Esophagus squamous epithelium (tissue), 5 donors: ENCODE measurements around the gene NFIC. TPM values are rescaled to one million over a fixed set of nuclear protein-coding genes. Genes with fewer than 3 reads are reported as not detected.
"Not testable (repeated sequence)": the region's sequence is repeated elsewhere in the genome, so short reads cannot be mapped to it uniquely, and the experiment has no call there.

Experiments used
- DNase-seq: peaks from one replicate; lab custom pipeline; 2025; lab: John Stamatoyannopoulos, UW
- H3K27ac ChIP-seq, 4 donors: fragments of 200-600 bp; sonication (generic); one replicate each; pipeline ENCODE4 v1.5.1; 2016 to 2019; ENCODE audit warnings: mild to moderate bottlenecking in 1 of 4
- H3K27me3 ChIP-seq, 4 donors: fragments of 200-600 bp; sonication (generic); 1 replicate in 3 of 4; 2 replicates in 1 of 4; pipeline versions ENCODE4 v1.5.1 to v1.6.0; 2017 to 2021; ENCODE audit warnings: antibody characterized with exemption in 1 of 4
- H3K36me3 ChIP-seq, 3 donors: fragments of 200-600 bp; sonication (generic); one replicate each; pipeline ENCODE4 v1.5.1; 2016 to 2019
- H3K4me1 ChIP-seq, 3 donors: fragments of 200-600 bp; sonication (generic); one replicate each; pipeline ENCODE4 v1.5.1; 2017 to 2019
- H3K4me3 ChIP-seq, 4 donors: fragments of 200-600 bp; sonication (generic); 1 replicate in 3 of 4; 2 replicates in 1 of 4; pipeline ENCODE4 v1.5.1; 2016 to 2019; ENCODE audit warnings: mild to moderate bottlenecking in 2 of 4, moderate library complexity in 1 of 4
- H3K9me3 ChIP-seq, 3 donors: fragments of 200-600 bp; sonication (generic); one replicate each; pipeline ENCODE4 v1.5.1; 2016 to 2019
- POLR2A ChIP-seq, 4 donors: fragments of 450-650 bp; IDR thresholded peaks; one replicate each; pipeline ENCODE4 v1.6.1; 2017; ENCODE audit warnings: antibody characterized with exemption in 4 of 4, mild to moderate bottlenecking in 4 of 4, moderate library complexity in 3 of 4
- WGBS, 2 donors: methylation state at CpG; one replicate each; pipeline ENCODE4 v1.1.5; 2018; 5-methylcytosine and 5-hydroxymethylcytosine counted together
- intact Hi-C: fragments of 100-400 bp; cut with DNase I; formaldehyde crosslinking; loops from one replicate; pipeline ENCODE4 v1.15.0; 2022
- total RNA-seq, 4 donors: library from RNA; depleted of rRNA; stranded (reverse); fragments of >200 nt; gene quantifications; one replicate each; pipeline ENCODE4 v1.1.0, GENCODE V29; 2016
- TF ChIP-seq, protein P1 (sequence below), 6 experiments: fragments of 450-650 bp in 4 of 6; fragments of 200-600 bp in 2 of 6; sonication (generic) in 2 of 6; IDR thresholded peaks; one replicate each; pipeline ENCODE4 v1.5.1; 2016 to 2019; ENCODE audit warnings: antibody characterized with exemption in 6 of 6, mild to moderate bottlenecking in 4 of 6, moderate library complexity in 4 of 6
- donor health status: DM: yes; HTN: yes; CAD: no.

NFIC gene
- total RNA-seq, 4 donors from 2014 or later: 40.8 to 80.9 (median 61.0) TPM

DNA sequence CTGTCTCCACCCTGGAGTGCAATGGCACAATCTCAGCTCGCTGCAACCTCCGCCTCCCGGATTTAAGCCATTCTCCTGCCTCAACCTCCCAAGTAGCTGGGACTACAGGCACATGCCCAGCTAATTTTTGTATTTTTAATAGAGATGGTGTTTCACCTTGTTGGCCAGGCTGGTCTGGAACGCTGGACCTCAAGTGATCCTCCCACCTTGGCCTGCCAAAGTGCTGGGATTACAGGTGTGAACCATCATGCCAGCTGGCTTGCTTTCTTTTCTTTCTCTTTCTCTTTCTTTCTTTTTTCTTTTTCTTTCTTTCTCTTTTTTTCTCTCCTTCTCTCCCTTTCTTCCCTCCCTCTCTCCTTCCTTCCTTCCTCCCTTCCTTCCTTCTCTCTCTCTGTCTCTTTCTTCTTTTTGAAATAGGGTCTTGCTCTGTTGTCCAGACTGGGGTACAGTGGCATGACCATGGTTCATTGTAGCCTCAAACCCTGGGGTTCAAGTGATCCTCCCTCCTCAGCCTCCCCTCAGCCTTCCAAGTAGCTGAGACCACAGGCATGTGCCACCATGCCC lies 33.3 kb upstream of the NFIC start:
- Histone ChIP-seq H3K4me3 (no peak overlapping the region), H3K27me3 (no peaks in the 10 kb centered on the region), H3K36me3 (no peaks in the 10 kb centered on the region), H3K9me3 (no peaks in the 10 kb centered on the region), H3K27ac (peak overlapping the region in 2 of 4 donors; percentile 49 to 89), H3K4me1 (peaks cover 28 to 52% (median 37%) of the 10 kb centered on the region in 3 donors)
- intact Hi-C loops: no loop called here
- no peak for DNase-seq
- TF ChIP-seq POLR2A (IDR thresholded peaks at IDR 0.05): no peak
- TF ChIP-seq, protein P1, sequence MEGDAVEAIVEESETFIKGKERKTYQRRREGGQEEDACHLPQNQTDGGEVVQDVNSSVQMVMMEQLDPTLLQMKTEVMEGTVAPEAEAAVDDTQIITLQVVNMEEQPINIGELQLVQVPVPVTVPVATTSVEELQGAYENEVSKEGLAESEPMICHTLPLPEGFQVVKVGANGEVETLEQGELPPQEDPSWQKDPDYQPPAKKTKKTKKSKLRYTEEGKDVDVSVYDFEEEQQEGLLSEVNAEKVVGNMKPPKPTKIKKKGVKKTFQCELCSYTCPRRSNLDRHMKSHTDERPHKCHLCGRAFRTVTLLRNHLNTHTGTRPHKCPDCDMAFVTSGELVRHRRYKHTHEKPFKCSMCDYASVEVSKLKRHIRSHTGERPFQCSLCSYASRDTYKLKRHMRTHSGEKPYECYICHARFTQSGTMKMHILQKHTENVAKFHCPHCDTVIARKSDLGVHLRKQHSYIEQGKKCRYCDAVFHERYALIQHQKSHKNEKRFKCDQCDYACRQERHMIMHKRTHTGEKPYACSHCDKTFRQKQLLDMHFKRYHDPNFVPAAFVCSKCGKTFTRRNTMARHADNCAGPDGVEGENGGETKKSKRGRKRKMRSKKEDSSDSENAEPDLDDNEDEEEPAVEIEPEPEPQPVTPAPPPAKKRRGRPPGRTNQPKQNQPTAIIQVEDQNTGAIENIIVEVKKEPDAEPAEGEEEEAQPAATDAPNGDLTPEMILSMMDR (IDR thresholded peaks at IDR 0.05): no peak
- 33 to 54% methylated on average over 4 of the region's 4 CpGs for WGBS, 2 donors

DNA sequence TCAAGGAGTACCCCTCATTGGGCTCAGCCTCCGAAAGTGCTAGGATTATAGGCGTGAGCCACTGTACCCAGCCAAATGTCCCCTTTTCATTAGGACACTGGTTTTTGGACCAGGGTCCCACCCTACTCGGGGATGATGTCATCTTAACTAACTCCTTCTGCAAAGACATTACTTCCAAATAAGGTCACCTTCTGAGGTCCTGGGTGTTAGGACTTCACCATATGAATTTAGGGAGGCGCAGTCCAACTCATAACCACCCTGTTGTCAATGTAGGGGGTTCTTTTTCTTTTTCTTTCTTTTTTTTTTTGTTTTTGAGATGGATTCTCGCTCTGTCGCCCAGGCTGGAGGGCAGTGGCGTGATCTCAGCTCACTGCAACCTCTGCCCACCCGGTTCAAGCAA lies 32.7 kb upstream of the NFIC start:
- Histone ChIP-seq H3K9me3 (no peaks in the 10 kb centered on the region), H3K36me3 (no peaks in the 10 kb centered on the region), H3K4me3 (no peak overlapping the region), H3K27me3 (no peaks in the 10 kb centered on the region), H3K27ac (peak overlapping the region in 2 of 4 donors; percentile 49 to 89), H3K4me1 (peaks cover 33 to 58% (median 42%) of the 10 kb centered on the region in 3 donors)
- intact Hi-C loops: no loop called here
- DNase-seq: no peak
- 77 to 82% methylated on average over 7 of the region's 8 CpGs for WGBS, 2 donors
- TF ChIP-seq, protein P1 (IDR thresholded peaks at IDR 0.05): no peak
- no peak for TF ChIP-seq POLR2A (IDR thresholded peaks at IDR 0.05)

DNA sequence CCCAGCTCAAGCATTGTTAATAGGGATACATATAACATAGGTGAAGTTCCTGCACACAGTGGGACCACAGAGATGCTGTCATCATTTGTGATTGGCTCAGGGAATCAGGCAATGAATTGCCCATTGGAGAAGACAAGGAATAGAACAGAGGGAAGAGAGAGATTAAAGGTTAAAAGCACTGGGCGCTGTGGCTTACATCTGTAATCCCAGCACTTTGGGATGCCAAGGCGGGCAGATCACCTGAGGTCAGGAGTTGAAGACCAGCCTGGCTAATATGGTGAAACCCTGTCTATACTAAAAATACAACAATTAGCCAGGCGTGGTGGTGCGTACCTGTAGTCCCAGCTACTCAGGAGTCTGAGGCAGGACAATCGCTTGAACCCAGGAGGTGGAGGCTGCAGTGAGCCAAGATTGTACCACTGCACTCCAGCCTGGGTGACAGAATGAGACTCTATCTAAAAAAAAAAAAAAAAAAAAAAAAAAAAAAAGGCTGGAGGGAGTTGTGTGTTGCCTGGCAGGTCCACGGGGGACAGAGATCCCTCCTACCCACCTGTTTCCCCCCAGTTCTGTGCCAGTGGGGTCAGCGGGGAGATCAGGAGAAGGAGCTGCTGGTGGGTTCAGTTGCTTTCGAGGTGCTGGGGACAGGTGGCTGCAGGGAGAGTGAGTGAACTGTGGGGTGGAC lies 31.5 kb upstream of the NFIC start:
- intact Hi-C loops, H3K4me3 ChIP-seq: not testable (repeated sequence)
- 67 to 78% methylated on average over 7 to 8 of the region's 8 CpGs for WGBS, 2 donors

DNA sequence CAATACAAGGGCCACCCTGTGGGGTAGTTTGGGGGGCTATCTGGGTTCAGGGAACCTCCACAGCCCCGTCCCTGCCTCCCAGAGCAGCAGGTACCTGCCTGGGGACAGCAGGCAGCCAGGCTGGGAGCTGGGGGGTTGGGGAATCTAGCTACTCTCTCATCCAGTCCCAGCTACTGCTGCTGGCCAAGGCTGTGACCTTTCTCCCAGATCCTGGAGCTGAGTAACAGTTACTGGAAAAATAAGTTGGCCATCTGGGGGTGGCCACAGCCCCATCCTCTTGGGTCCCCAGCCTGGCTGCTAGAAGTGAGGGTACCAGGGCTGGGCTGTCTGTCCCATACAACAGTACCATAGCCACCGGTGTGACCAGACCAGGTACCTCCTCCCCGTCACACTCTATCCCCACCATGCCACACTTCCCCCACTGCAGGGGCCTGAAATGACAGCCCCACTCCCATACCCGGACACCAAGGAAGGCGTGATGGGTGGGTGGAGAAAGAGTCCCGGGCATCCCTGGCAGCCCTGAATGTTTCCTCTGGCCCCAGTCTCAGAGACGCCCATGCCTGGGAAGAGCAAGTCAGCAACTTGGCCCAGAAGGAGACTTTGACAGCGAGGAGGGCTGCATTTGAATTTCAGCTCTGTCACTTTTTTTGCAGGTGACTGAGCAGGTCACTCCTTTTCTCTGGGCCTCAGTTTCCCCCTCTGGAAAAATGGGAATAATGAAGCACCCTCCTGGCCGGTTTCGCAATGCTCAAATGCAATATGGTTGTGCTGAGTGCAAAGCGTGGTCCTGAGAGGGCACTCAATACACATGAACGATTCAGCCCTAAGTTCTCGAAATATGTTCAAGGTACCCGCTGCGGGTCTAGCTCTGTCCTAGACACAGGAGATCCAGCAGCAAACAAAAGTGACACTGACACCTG lies 30.7 kb upstream of the NFIC start:
- TF ChIP-seq POLR2A (IDR thresholded peaks at IDR 0.05): no peak
- TF ChIP-seq, protein P1 (IDR thresholded peaks at IDR 0.05): no peak
- 57 to 64% methylated on average over 9 to 13 of the region's 15 CpGs for WGBS, 2 donors
- Histone ChIP-seq H3K4me3 (no peak overlapping the region), H3K27ac (peak overlapping the region; percentile 87 to 92 (median 90)), H3K36me3 (no peaks in the 10 kb centered on the region), H3K9me3 (no peaks in the 10 kb centered on the region), H3K4me1 (peaks cover 35 to 68% (median 45%) of the 10 kb centered on the region in 3 donors), H3K27me3 (no peaks in the 10 kb centered on the region)
- intact Hi-C loops: no loop called here
- no peak for DNase-seq

More for the DNA sequence above, 31.5 kb upstream of the NFIC start:
- not testable (repeated sequence) for H3K9me3 ChIP-seq, H3K27me3 ChIP-seq, H3K36me3 ChIP-seq, DNase-seq
- Histone ChIP-seq H3K4me1 (peaks cover 35 to 68% (median 45%) of the 10 kb centered on the region in 3 donors), H3K27ac (peak overlapping the region; percentile 87 to 92 (median 90))

DNA sequence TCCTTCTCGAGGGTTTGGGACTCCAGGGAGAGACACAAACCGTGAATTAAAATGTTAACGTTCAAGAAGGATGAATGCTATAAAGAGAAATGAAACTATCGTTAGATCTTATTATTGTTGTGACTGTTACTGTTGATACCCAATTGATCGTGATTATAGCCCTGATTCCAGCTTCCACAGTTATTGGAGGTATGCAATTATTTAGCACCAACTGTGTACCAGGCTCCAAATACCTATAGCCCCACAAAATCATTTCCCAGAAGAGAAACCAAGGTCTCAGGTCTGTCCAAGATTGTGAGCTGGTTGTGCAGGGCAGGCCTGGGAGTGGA lies 30.1 kb upstream of the NFIC start:
- Histone ChIP-seq H3K4me3 (peak overlapping the region in 2 of 4 donors; percentile 14 to 38), H3K27me3 (no peaks in the 10 kb centered on the region), H3K4me1 (peaks cover 35 to 68% (median 45%) of the 10 kb centered on the region in 3 donors), H3K9me3 (no peaks in the 10 kb centered on the region), H3K27ac (peak overlapping the region; percentile 87 to 92 (median 90)), H3K36me3 (no peaks in the 10 kb centered on the region)
- DNase-seq: no peak
- 21 to 31% methylated on average over 5 of the region's 5 CpGs for WGBS, 2 donors
- intact Hi-C loops: no loop called here
- no peak for TF ChIP-seq POLR2A (IDR thresholded peaks at IDR 0.05)
- TF ChIP-seq, protein P1 (IDR thresholded peaks at IDR 0.05): peak in 1 of 6 experiments; percentile 2
